ENCODE data around the gene SGK2.

DNA sequence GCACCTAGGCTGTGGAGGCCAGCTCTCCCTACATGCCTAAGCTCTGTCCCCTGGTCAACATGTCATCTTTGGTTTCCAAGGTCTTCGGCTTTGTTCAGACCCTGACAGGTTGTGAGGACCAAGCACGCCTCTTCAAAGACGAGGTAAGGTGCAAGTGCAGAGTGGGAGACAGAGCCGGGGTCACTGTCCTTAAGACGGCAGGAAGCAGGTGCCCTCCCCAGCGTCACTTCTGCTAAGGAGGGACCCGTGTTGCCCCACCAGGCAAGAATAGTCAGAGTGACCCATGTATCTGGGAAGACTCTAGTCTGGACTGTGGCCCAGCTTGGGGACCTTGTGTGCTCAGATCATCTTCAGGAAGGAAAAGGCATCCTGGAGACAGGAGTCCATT, 18.2 kb upstream of the SGK2 start:
- TF ChIP-seq EZH2 (IDR thresholded peaks at IDR 0.05) (no peak), FOXP2 (optimal IDR thresholded peaks at IDR 0.05; ENCODE audit: control extremely low read depth, extremely low read length, insufficient read depth) (no peak), POLR2AphosphoS5 (IDR thresholded peaks at IDR 0.05; ENCODE audit: borderline replicate concordance, low read depth, low read length) (no peak)
